ENCODE data around the gene LRRC27.

GRCh38 chr10:132332433-132332754 is 401 bp downstream of the LRRC27 start:
- no peak for TF ChIP-seq ZC3H10 (CRISPR knock-in tag; IDR thresholded peaks at IDR 0.05)
- no peak for TF ChIP-seq TCF4 (CRISPR knock-in tag; IDR thresholded peaks at IDR 0.05; ENCODE audit: borderline replicate concordance)
- TF ChIP-seq PATZ1 (CRISPR knock-in tag; IDR thresholded peaks at IDR 0.05; ENCODE audit: borderline replicate concordance) = no peak
- TF ChIP-seq ZFP30 (CRISPR knock-in tag; IDR thresholded peaks at IDR 0.05) = no peak
- TF ChIP-seq CSDC2 (CRISPR knock-in tag; IDR thresholded peaks at IDR 0.05) = no peak
- TF ChIP-seq CREB5 (CRISPR knock-in tag; IDR thresholded peaks at IDR 0.05; ENCODE audit: low read depth) = no peak
- TF ChIP-seq ZFP3 (CRISPR knock-in tag; IDR thresholded peaks at IDR 0.05) = no peak
